H1 (cell line): ENCODE measurements around the gene PIP5K1B. TPM values are rescaled to one million over a fixed set of nuclear protein-coding genes. Genes with fewer than 3 reads are reported as not detected.

Experiments
- CTCF ChIA-PET: fragments of 300-600 bp; sonication (Branson Sonifier 250); formaldehyde crosslinking; loops from one replicate; lab custom pipeline; 2021; ENCODE audit not compliant: partially characterized antibody; lab: Charles Lee
- POLR2A ChIA-PET: fragments of 300-600 bp; sonication (Branson Sonifier 250); formaldehyde crosslinking; loops from one replicate; lab custom pipeline; 2021; ENCODE audit warnings: inconsistent platforms; ENCODE audit not compliant: partially characterized antibody; lab: Charles Lee
- DNase-seq, 2 experiments: peaks; one replicate each; pipeline versions ENCODE4 v3.0.0 to v3.0.0-alpha.2; 2010 to 2022; ENCODE audit warnings: low spot score in 2 of 2, low read depth in 1 of 2, mixed read lengths in 1 of 2
- FAIRE-seq: peaks from 2 replicates; lab custom pipeline; 2011; peaks lifted over from hg19 to GRCh38; lab: Jason Lieb, UNC
- H2AFZ ChIP-seq: 2 replicates; pipeline ENCODE4 v1.8.1; 2012; ENCODE audit warnings: low read length, inconsistent platforms
- H2AK5ac ChIP-seq: 2 replicates; pipeline ENCODE4 v1.6.1; 2013; ENCODE audit warnings: low read depth, low read length
- H2BK120ac ChIP-seq: replicated peaks from 2 replicates; pipeline ENCODE3; 2013; ENCODE audit warnings: low read depth, low read length, inconsistent platforms
- H2BK12ac ChIP-seq: 2 replicates; pipeline ENCODE4 v1.6.1; 2013; ENCODE audit warnings: low read depth, low read length
- H2BK15ac ChIP-seq: 2 replicates; pipeline ENCODE4 v1.6.1; 2013; ENCODE audit warnings: low read length
- H2BK20ac ChIP-seq: 2 replicates; pipeline ENCODE4 v1.6.1; 2013; ENCODE audit warnings: low read length
- H2BK5ac ChIP-seq: 2 replicates; pipeline ENCODE4 v1.6.1; 2013; ENCODE audit warnings: low read depth, low read length
- H3K14ac ChIP-seq: 2 replicates; pipeline ENCODE4 v1.6.1; 2013; ENCODE audit warnings: inconsistent platforms; ENCODE audit not compliant: insufficient read length
- H3K18ac ChIP-seq: 2 replicates; pipeline ENCODE4 v1.6.1; 2013; ENCODE audit warnings: low read length; ENCODE audit errors: extremely low read depth
- H3K23ac ChIP-seq: 2 replicates; pipeline ENCODE4 v1.6.1; 2013; ENCODE audit warnings: inconsistent platforms; ENCODE audit not compliant: insufficient read length
- H3K23me2 ChIP-seq: 2 replicates; pipeline ENCODE4 v1.6.1; 2013; ENCODE audit warnings: low read depth, low read length
- H3K27ac ChIP-seq: 2 replicates; pipeline ENCODE4 v1.6.1; 2011; ENCODE audit warnings: low read depth, low read length, inconsistent platforms
- H3K27me3 ChIP-seq, 4 experiments: replicated peaks in 1 of 4; 1 replicate in 1 of 4; 2 replicates in 3 of 4; pipeline versions ENCODE4 v1.6.1 to v1.8.1; 2011 to 2013; ENCODE audit warnings: low read length in 3 of 4, mild to moderate bottlenecking in 3 of 4, inconsistent platforms in 2 of 4, mixed read lengths in 2 of 4, moderate library complexity in 1 of 4; ENCODE audit not compliant: control insufficient read depth in 3 of 4, insufficient read depth in 3 of 4; ENCODE audit errors: extremely low read depth in 1 of 4
- H3K36me3 ChIP-seq, 4 experiments: 2 replicates each; pipeline versions ENCODE4 v1.6.1 to v1.8.1; 2011 to 2013; ENCODE audit warnings: mild to moderate bottlenecking in 4 of 4, low read length in 3 of 4, moderate library complexity in 2 of 4, control low read depth in 1 of 4, inconsistent platforms in 1 of 4; ENCODE audit not compliant: insufficient read depth in 4 of 4, control insufficient read depth in 2 of 4
- H3K4ac ChIP-seq: replicated peaks from 2 replicates; pipeline ENCODE3; 2013; ENCODE audit warnings: low read length, low read depth, mixed read lengths, inconsistent platforms; ENCODE audit not compliant: insufficient read length
- H3K4me1 ChIP-seq, 4 experiments: replicated peaks in 1 of 4; 1 replicate in 1 of 4; 2 replicates in 3 of 4; pipeline versions ENCODE4 v1.6.1 to v1.8.1; 2011 to 2013; ENCODE audit warnings: low read length in 3 of 4, inconsistent platforms in 2 of 4, mixed read lengths in 1 of 4; ENCODE audit not compliant: insufficient read depth in 4 of 4, control insufficient read depth in 3 of 4
- H3K4me2 ChIP-seq, 2 experiments: 2 replicates each; pipeline versions ENCODE4 v1.6.1 to v1.8.1; 2011 to 2013; ENCODE audit warnings: low read depth in 2 of 2, low read length in 2 of 2, control low read depth in 1 of 2, inconsistent platforms in 1 of 2, mild to moderate bottlenecking in 1 of 2; ENCODE audit not compliant: insufficient read depth in 1 of 2
- H3K4me3 ChIP-seq, 4 experiments: fragments of 200-600, 300-600 bp in 1 of 4; sonication (generic), shearing (Covaris generic), sonication (Bioruptor Twin) in 1 of 4; 2 replicates each; pipeline versions ENCODE4 v1.5.1 to v1.8.1; 2011 to 2016; ENCODE audit warnings: low read length in 4 of 4, low read depth in 3 of 4, control low read depth in 2 of 4, inconsistent platforms in 2 of 4, mild to moderate bottlenecking in 2 of 4, mixed read lengths in 1 of 4, moderate library complexity in 1 of 4; ENCODE audit not compliant: insufficient read depth in 2 of 4; ENCODE audit errors: extremely low read depth in 1 of 4
- H3K56ac ChIP-seq: replicated peaks from 2 replicates; pipeline ENCODE3; 2013; ENCODE audit warnings: low read depth, mild to moderate bottlenecking, mixed read lengths, low read length, inconsistent platforms; ENCODE audit not compliant: insufficient read length
- H3K79me1 ChIP-seq: 2 replicates; pipeline ENCODE4 v1.6.1; 2013; ENCODE audit warnings: low read depth, low read length, control low read depth
- H3K79me2 ChIP-seq, 2 experiments: 2 replicates each; pipeline versions ENCODE4 v1.6.1 to v1.8.1; 2012 to 2013; ENCODE audit warnings: low read length in 2 of 2, mild to moderate bottlenecking in 2 of 2, inconsistent platforms in 1 of 2; ENCODE audit not compliant: insufficient read depth in 2 of 2, control insufficient read depth in 1 of 2
- H3K9ac ChIP-seq, 4 experiments: replicated peaks in 1 of 4; 1 replicate in 1 of 4; 2 replicates in 3 of 4; pipeline versions ENCODE4 v1.6.1 to v1.8.1; 2011 to 2013; ENCODE audit warnings: low read depth in 3 of 4, low read length in 3 of 4, control low read depth in 2 of 4, mild to moderate bottlenecking in 2 of 4, moderate library complexity in 2 of 4, inconsistent platforms in 1 of 4; ENCODE audit errors: extremely low read depth in 1 of 4
- H3K9me3 ChIP-seq, 2 experiments: 2 replicates each; pipeline versions ENCODE4 v1.6.1 to v1.8.1; 2012 to 2013; ENCODE audit warnings: mild to moderate bottlenecking in 2 of 2, moderate library complexity in 2 of 2, control low read depth in 1 of 2, inconsistent platforms in 1 of 2, low read depth in 1 of 2, low read length in 1 of 2, mixed read lengths in 1 of 2; ENCODE audit not compliant: insufficient read depth in 2 of 2
- H4K20me1 ChIP-seq, 2 experiments: replicated peaks in 1 of 2; 2 replicates each; pipeline versions ENCODE3 to v1.8.1; 2011 to 2013; ENCODE audit warnings: inconsistent platforms in 2 of 2, low read length in 2 of 2, mild to moderate bottlenecking in 1 of 2; ENCODE audit not compliant: insufficient read depth in 2 of 2, control insufficient read depth in 1 of 2
- H4K5ac ChIP-seq: 2 replicates; pipeline ENCODE4 v1.6.1; 2013; ENCODE audit warnings: low read length, low read depth, mixed read lengths, inconsistent platforms; ENCODE audit not compliant: insufficient read length
- H4K8ac ChIP-seq: 2 replicates; pipeline ENCODE4 v1.8.0; 2013; ENCODE audit warnings: mild to moderate bottlenecking, moderate library complexity, low read length, inconsistent platforms; ENCODE audit not compliant: insufficient read depth; ENCODE audit errors: extremely low read depth
- H4K91ac ChIP-seq: replicated peaks from 2 replicates; pipeline ENCODE3; 2013; ENCODE audit warnings: low read length, mixed read lengths, inconsistent platforms; ENCODE audit not compliant: insufficient read length
- CHD1 ChIP-seq: IDR thresholded peaks from 2 replicates; pipeline ENCODE4 v1.6.1; 2012; ENCODE audit warnings: low read depth, low read length, improper control_type of control experiment
- CTBP2 ChIP-seq: IDR thresholded peaks from 2 replicates; pipeline ENCODE4 v1.7.0; 2011; ENCODE audit warnings: borderline replicate concordance, mild to moderate bottlenecking, moderate library complexity, mixed read lengths, low read length; ENCODE audit not compliant: insufficient read depth, insufficient read length
- EP300 ChIP-seq, 2 experiments: IDR thresholded peaks; 1 replicate in 1 of 2; 2 replicates in 1 of 2; pipeline ENCODE4 v1.6.1; 2011 to 2012; ENCODE audit warnings: low read depth in 2 of 2, low read length in 2 of 2, mild to moderate bottlenecking in 2 of 2, borderline replicate concordance in 1 of 2, inconsistent platforms in 1 of 2, moderate library complexity in 1 of 2
- HDAC2 ChIP-seq, 2 experiments: fragments of 300-600 bp in 1 of 2; sonication (generic) in 1 of 2; IDR thresholded peaks; 2 replicates each; pipeline ENCODE4 v1.6.1; 2011 to 2012; ENCODE audit warnings: low read depth in 2 of 2, low read length in 2 of 2, mild to moderate bottlenecking in 2 of 2, moderate library complexity in 2 of 2, borderline replicate concordance in 1 of 2, inconsistent platforms in 1 of 2
- RNF2 ChIP-seq: fragments of 200-900, 300-1000 bp; sonication (generic); IDR thresholded peaks from 2 replicates; pipeline ENCODE4 v1.7.1; 2016; ENCODE audit warnings: borderline replicate concordance, low read depth, mild to moderate bottlenecking, antibody characterized with exemption, low read length; ENCODE audit not compliant: poor library complexity, severe bottlenecking; ENCODE audit errors: missing control alignments
- RXRA ChIP-seq: IDR thresholded peaks from 2 replicates; pipeline ENCODE4 v1.6.1; 2011; ENCODE audit warnings: low read depth, mild to moderate bottlenecking, low read length, moderate library complexity; ENCODE audit not compliant: insufficient read depth
- SP1 ChIP-seq: IDR thresholded peaks from 2 replicates; pipeline ENCODE4 v1.6.1; 2011; ENCODE audit warnings: low read depth, low read length
- TAF1 ChIP-seq: IDR thresholded peaks from 2 replicates; pipeline ENCODE4 v1.6.1; 2011; ENCODE audit warnings: mild to moderate bottlenecking, low read depth, low read length
- TAF7 ChIP-seq: optimal IDR thresholded peaks from 2 replicates; pipeline ENCODE3; 2011; ENCODE audit warnings: low read depth, mild to moderate bottlenecking, inconsistent platforms, low read length, moderate library complexity, borderline replicate concordance
- YY1 ChIP-seq: IDR thresholded peaks from 2 replicates; pipeline ENCODE4 v1.6.1; 2011; ENCODE audit warnings: low read depth, mild to moderate bottlenecking, low read length
- polyA plus RNA-seq, 7 experiments: library from polyadenylated mRNA; depleted of rRNA in 3 of 7; stranded (reverse) in 5 of 7; unstranded in 2 of 7; fragments of >200 nt in 5 of 7; fragments of 200-250 nt in 2 of 7; gene quantifications; 1 replicate in 5 of 7; 2 replicates in 1 of 7; 4 replicates in 1 of 7; pipeline versions ENCODE4 v1.2.1 to v1.2.3, GENCODE V29; 2011 to 2013; ENCODE audit warnings: missing spikeins in 2 of 7, mixed read lengths in 2 of 7
- total RNA-seq: library from RNA; stranded (reverse); fragmentation: NEBNext Ultra II Directional; extraction: Animal tissue kit (Norgen Biotek cat#: 25700); gene quantifications from 2 replicates; pipeline ENCODE4 v1.2.1, GENCODE V29; 2021
- TF ChIP-seq, protein P1 (sequence below), 3 experiments: IDR thresholded peaks; 1 replicate in 2 of 3; 2 replicates in 1 of 3; pipeline versions ENCODE4 v1.5.1 to v1.6.1; 2011; ENCODE audit warnings: low read length in 3 of 3, mild to moderate bottlenecking in 3 of 3, inconsistent platforms in 2 of 3, low read depth in 1 of 3, moderate library complexity in 1 of 3; ENCODE audit not compliant: insufficient read depth in 1 of 3; ENCODE audit errors: control extremely low read depth in 1 of 3

Gene PIP5K1B
- total and polyA plus RNA-seq, 2 of the 8 experiments (the other 6 are each of a cell fraction or from before 2014, with no cell fraction given): 4.7 to 7.7 TPM

GRCh38 chr9:68751556-68751955, 46.5 kb downstream of the PIP5K1B start:
- ChIA-PET POLR2A (interaction anchor here (0.6 kb wide), 1 partner anchor 8 kb away, joined by 4 read pairs; no protein-coding TSS in a partner anchor), CTCF (interaction anchor here (0.7 to 1.5 kb wide), 4 partner anchors 16 to 251 kb away, joined by 3 read pairs; no protein-coding TSS in a partner anchor)
- Histone ChIP-seq H3K79me2 (no peaks in the 10 kb centered on the region), H3K23ac (no peak overlapping the region), H4K20me1 (no peaks in the 10 kb centered on the region), H3K18ac (no peak overlapping the region), H3K14ac (no peak overlapping the region), H3K36me3 (no peaks in the 10 kb centered on the region), H3K4me1 (peaks cover 0 to 13% (median 2%) of the 10 kb centered on the region in 4 experiments; a peak in 4 of 7 replicates), H3K9me3 (no peaks in the 10 kb centered on the region), H2BK5ac (no peak overlapping the region), H4K5ac (no peak overlapping the region), H2AFZ (no peak overlapping the region), H2BK15ac (no peak overlapping the region), H3K56ac (no peak overlapping the region), H3K79me1 (no peaks in the 10 kb centered on the region), H3K27me3 (no peaks in the 10 kb centered on the region), H3K23me2 (no peaks in the 10 kb centered on the region), H3K4ac (no peak overlapping the region), H2BK120ac (no peak overlapping the region), H2BK12ac (no peak overlapping the region), H3K4me3 (no peak overlapping the region), H3K27ac (no peak overlapping the region), H2BK20ac (no peak overlapping the region), H4K91ac (no peak overlapping the region), H4K8ac (no peak overlapping the region), H3K9ac (no peak overlapping the region), H3K4me2 (no peak overlapping the region), H2AK5ac (no peak overlapping the region)
- DNase-seq: no peak
- no peak for FAIRE-seq
- no peak for TF ChIP-seq CHD1
- TF ChIP-seq TAF7: no peak
- TF ChIP-seq SP1: no peak
- no peak for TF ChIP-seq HDAC2 (IDR thresholded peaks at IDR 0.05; ENCODE audit: borderline replicate concordance in 1 of 2, low read depth in 2 of 2, low read length in 2 of 2)
- TF ChIP-seq YY1: no peak
- TF ChIP-seq RXRA: no peak
- no peak for TF ChIP-seq EP300 (IDR thresholded peaks at IDR 0.05; ENCODE audit: borderline replicate concordance in 1 of 2, low read depth in 2 of 2, low read length in 2 of 2)
- no peak for TF ChIP-seq TAF1
- no peak for TF ChIP-seq CTBP2
- TF ChIP-seq RNF2: no peak
- TF ChIP-seq, protein P1, sequence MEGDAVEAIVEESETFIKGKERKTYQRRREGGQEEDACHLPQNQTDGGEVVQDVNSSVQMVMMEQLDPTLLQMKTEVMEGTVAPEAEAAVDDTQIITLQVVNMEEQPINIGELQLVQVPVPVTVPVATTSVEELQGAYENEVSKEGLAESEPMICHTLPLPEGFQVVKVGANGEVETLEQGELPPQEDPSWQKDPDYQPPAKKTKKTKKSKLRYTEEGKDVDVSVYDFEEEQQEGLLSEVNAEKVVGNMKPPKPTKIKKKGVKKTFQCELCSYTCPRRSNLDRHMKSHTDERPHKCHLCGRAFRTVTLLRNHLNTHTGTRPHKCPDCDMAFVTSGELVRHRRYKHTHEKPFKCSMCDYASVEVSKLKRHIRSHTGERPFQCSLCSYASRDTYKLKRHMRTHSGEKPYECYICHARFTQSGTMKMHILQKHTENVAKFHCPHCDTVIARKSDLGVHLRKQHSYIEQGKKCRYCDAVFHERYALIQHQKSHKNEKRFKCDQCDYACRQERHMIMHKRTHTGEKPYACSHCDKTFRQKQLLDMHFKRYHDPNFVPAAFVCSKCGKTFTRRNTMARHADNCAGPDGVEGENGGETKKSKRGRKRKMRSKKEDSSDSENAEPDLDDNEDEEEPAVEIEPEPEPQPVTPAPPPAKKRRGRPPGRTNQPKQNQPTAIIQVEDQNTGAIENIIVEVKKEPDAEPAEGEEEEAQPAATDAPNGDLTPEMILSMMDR (IDR thresholded peaks at IDR 0.05; ENCODE audit: control extremely low read depth in 1 of 3, insufficient read depth in 1 of 3, low read depth in 1 of 3, low read length in 3 of 3): no peak
